Smooth muscle cell (in vitro differentiated cells): Measurements from ENCODE around the gene CAB39L. TPM values are rescaled to one million over a fixed set of nuclear protein-coding genes. Genes with fewer than 3 reads are reported as not detected.

Experiments used
- DNase-seq: peaks from one replicate; lab custom pipeline; 2025; ENCODE audit not compliant: unreplicated experiment; lab: John Stamatoyannopoulos, UW
- H2AFZ ChIP-seq: fragments of 200-600 bp; sonication (generic); 2 replicates; pipeline ENCODE4 v1.6.0; 2016; ENCODE audit warnings: antibody characterized with exemption, low read depth, mild to moderate bottlenecking
- H3F3A ChIP-seq: fragments of 200-600 bp; sonication (generic); 2 replicates; pipeline ENCODE4 v1.6.0; 2017; ENCODE audit warnings: antibody characterized with exemption, low read depth
- H3K27ac ChIP-seq: fragments of 200-600 bp; sonication (generic); 2 replicates; pipeline ENCODE4 v1.5.1; 2016; ENCODE audit warnings: low read depth, mild to moderate bottlenecking
- H3K27me3 ChIP-seq: fragments of 200-600 bp; sonication (generic); 2 replicates; pipeline ENCODE4 v1.6.1; 2016; ENCODE audit warnings: low read depth, mild to moderate bottlenecking
- H3K36me3 ChIP-seq: fragments of 200-600 bp; sonication (generic); 2 replicates; pipeline ENCODE4 v1.5.1; 2016; ENCODE audit warnings: low read depth
- H3K4me1 ChIP-seq: fragments of 200-600 bp; sonication (generic); 2 replicates; pipeline ENCODE4 v1.5.1; 2016; ENCODE audit warnings: low read depth
- H3K4me2 ChIP-seq: fragments of 200-600 bp; sonication (generic); 2 replicates; pipeline ENCODE4 v1.6.0; 2016; ENCODE audit warnings: mild to moderate bottlenecking
- H3K4me3 ChIP-seq: fragments of 200-600 bp; sonication (generic); 2 replicates; pipeline ENCODE4 v1.5.1; 2016; ENCODE audit warnings: mild to moderate bottlenecking
- H3K79me2 ChIP-seq: fragments of 200-600 bp; sonication (generic); 2 replicates; pipeline ENCODE4 v1.6.0; 2016; ENCODE audit warnings: low read depth, mild to moderate bottlenecking
- H3K9ac ChIP-seq: fragments of 200-600 bp; sonication (generic); 2 replicates; pipeline ENCODE4 v1.6.0; 2016; ENCODE audit warnings: low read depth
- H3K9me3 ChIP-seq: fragments of 200-600 bp; sonication (generic); replicated peaks from 2 replicates; pipeline ENCODE4 v1.5.1; 2016; ENCODE audit warnings: low read depth
- H4K20me1 ChIP-seq: fragments of 200-600 bp; sonication (generic); 2 replicates; pipeline ENCODE4 v1.6.0; 2016; ENCODE audit warnings: low read depth
- WGBS: methylation state at CpG from one replicate; pipeline ENCODE4 v1.1.7; 2016; ENCODE audit warnings: low lambda C conversion rate; 5-methylcytosine and 5-hydroxymethylcytosine counted together
- polyA plus RNA-seq: library from polyadenylated mRNA; unstranded; fragments of >200 nt; fragmentation: Nextera tagmentation; extraction: Ambion mirVana; gene quantifications from 2 replicates; pipeline ENCODE4 v1.2.1, GENCODE V29; 2016
- total RNA-seq: library from RNA; depleted of rRNA; stranded (reverse); fragments of >200 nt; gene quantifications from 2 replicates; pipeline ENCODE4 v1.2.3, GENCODE V29; 2014
- TF ChIP-seq, protein P1 (sequence below): fragments of 200-600 bp; sonication (generic); IDR thresholded peaks from 2 replicates; pipeline ENCODE4 v1.5.1; 2017; ENCODE audit warnings: borderline replicate concordance, mild to moderate bottlenecking, antibody characterized with exemption; ENCODE audit not compliant: insufficient read depth, poor library complexity, severe bottlenecking

CAB39L gene
- total and polyA plus RNA-seq, 2 experiments from 2014 or later = 13.2 to 13.8 TPM

DNA sequence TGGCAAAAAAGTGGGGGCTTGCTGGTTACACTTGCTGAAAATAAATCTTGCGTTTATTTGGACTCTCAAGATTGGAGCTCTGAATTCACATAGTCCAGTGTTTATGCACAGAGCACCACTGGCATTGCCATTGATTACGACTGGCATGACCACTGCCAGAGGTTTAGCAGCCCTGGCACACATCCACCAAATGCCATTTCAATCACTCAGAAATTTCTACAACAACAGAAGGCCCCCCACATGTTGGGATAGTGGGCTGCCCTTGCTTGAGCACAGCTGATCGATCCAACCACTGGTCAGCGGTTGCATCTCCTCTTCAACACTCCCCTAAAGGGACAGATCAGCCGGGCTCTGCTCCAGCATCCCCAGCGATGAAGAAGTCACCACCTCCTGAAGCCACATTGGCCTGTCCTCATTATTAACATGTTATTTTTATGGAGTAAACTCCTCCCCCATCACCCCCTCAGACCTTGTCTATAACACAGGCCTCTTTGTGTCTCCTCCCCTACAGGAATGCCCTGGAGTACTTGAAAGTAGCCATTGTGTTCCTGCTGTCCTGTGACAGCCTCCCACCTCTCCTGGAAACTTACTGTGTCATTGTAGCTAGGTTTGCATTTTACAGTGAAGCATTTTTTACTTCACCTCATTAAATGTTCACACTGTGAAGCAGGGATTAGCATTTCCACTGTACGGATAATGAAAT is 144.8 kb downstream of the CAB39L start:
- Histone ChIP-seq H3K79me2 (no peaks in the 10 kb centered on the region), H3K9me3 (no peaks in the 10 kb centered on the region), H4K20me1 (no peaks in the 10 kb centered on the region), H3K9ac (no peak overlapping the region), H3K27ac (no peak overlapping the region), H3K4me2 (no peak overlapping the region), H3K4me3 (no peak overlapping the region), H3K36me3 (no peaks in the 10 kb centered on the region), H3F3A (no peaks in the 10 kb centered on the region), H3K27me3 (no peaks in the 10 kb centered on the region), H2AFZ (no peak overlapping the region), H3K4me1 (no peaks in the 10 kb centered on the region)
- DNase-seq = no peak
- TF ChIP-seq, protein P1, sequence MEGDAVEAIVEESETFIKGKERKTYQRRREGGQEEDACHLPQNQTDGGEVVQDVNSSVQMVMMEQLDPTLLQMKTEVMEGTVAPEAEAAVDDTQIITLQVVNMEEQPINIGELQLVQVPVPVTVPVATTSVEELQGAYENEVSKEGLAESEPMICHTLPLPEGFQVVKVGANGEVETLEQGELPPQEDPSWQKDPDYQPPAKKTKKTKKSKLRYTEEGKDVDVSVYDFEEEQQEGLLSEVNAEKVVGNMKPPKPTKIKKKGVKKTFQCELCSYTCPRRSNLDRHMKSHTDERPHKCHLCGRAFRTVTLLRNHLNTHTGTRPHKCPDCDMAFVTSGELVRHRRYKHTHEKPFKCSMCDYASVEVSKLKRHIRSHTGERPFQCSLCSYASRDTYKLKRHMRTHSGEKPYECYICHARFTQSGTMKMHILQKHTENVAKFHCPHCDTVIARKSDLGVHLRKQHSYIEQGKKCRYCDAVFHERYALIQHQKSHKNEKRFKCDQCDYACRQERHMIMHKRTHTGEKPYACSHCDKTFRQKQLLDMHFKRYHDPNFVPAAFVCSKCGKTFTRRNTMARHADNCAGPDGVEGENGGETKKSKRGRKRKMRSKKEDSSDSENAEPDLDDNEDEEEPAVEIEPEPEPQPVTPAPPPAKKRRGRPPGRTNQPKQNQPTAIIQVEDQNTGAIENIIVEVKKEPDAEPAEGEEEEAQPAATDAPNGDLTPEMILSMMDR = no peak
- WGBS = 92% methylated on average over 7 of the region's 7 CpGs

DNA sequence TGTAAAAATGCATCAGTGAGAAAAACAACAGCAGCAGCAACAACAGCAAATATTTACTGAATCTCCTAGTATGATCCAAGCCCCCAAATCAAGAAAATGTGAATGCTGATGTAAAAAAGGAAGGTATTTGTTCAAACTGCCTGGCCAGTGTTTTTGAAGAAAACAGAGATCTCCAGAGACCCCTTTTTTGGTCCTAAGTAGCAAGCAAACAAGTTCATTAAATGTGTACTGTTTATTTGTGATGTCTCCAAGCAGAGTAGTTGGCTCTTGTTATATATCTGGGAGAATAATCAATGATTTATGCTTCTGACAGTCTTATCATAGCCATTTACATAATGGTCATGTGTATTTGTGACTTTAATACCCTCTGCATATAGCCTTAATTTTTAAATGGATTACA is 145.4 kb downstream of the CAB39L start:
- H3K9me3 ChIP-seq = no peaks in the 10 kb centered on the region
- H3K79me2 ChIP-seq = no peaks in the 10 kb centered on the region
- H3F3A ChIP-seq = no peaks in the 10 kb centered on the region
- H2AFZ ChIP-seq = no peak overlapping the region
- no peak for DNase-seq
- H3K27me3 ChIP-seq = no peaks in the 10 kb centered on the region
- no peak overlapping the region for H3K4me2 ChIP-seq
- H3K27ac ChIP-seq = no peak overlapping the region
- no peak overlapping the region for H3K4me3 ChIP-seq
- H3K4me1 ChIP-seq = no peaks in the 10 kb centered on the region
- H4K20me1 ChIP-seq = no peaks in the 10 kb centered on the region
- TF ChIP-seq, protein P1 = no peak
- no peaks in the 10 kb centered on the region for H3K36me3 ChIP-seq
- no peak overlapping the region for H3K9ac ChIP-seq

DNA sequence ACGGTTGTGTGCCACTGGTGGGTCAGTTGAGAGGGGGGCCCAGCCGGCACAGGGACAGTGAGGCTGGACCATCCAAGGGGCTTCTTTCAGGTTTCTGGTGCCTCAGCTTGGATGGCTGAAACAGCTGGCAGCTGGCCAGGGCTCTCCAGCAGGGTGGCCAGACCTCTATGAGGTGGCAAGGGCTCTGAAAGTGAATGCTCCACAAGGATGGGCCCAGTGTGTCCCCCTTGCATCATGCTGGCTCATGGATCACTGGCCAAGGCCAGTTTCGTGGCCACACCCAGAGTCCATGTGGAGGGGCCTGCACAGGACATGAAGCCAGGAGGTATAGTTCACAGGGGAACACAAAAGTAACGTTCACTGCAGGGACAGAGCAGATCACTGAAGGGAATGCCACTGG is 146.5 kb downstream of the CAB39L start:
- Histone ChIP-seq H3K36me3 (no peaks in the 10 kb centered on the region), H3K9ac (no peak overlapping the region), H3K9me3 (no peaks in the 10 kb centered on the region), H2AFZ (no peak overlapping the region), H3F3A (no peaks in the 10 kb centered on the region), H3K4me1 (no peaks in the 10 kb centered on the region), H3K4me2 (no peak overlapping the region), H3K27ac (no peak overlapping the region), H3K27me3 (no peaks in the 10 kb centered on the region), H3K79me2 (no peaks in the 10 kb centered on the region), H4K20me1 (no peaks in the 10 kb centered on the region), H3K4me3 (no peak overlapping the region)
- WGBS = 85% methylated on average over 4 of the region's 4 CpGs
- no peak for DNase-seq
- TF ChIP-seq, protein P1 = no peak

DNA sequence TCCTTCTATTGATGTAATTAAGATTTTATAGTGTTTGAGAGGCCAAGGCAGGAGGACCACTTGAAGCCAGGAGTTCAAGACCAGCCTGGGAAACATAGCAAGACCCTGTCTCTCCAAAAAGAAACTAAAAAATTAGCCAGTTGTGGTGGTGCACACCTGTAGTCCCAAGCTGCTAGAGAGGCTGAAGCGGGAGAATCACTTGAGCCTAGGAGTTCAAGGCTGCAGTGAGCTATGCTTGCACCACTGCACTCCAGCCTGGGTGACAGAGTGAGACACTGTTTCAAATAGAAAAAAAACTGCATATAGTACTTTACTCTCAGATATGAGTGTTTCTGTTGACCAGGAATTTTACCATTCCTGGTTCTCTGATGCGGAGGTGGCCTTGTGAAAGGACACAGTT is 147.2 kb downstream of the CAB39L start:
- Histone ChIP-seq H3K4me1 (no peaks in the 10 kb centered on the region), H3K9me3 (no peaks in the 10 kb centered on the region), H3K79me2 (no peaks in the 10 kb centered on the region), H3K4me3 (no peak overlapping the region), H3K4me2 (no peak overlapping the region), H3K27me3 (no peaks in the 10 kb centered on the region), H2AFZ (no peak overlapping the region), H4K20me1 (no peaks in the 10 kb centered on the region), H3F3A (no peaks in the 10 kb centered on the region), H3K36me3 (no peaks in the 10 kb centered on the region), H3K9ac (no peak overlapping the region), H3K27ac (no peak overlapping the region)
- 91% methylated on average over 2 of the region's 2 CpGs for WGBS
- TF ChIP-seq, protein P1 = no peak
- DNase-seq = no peak
